ENCODE data around the gene SIL1.

DNA sequence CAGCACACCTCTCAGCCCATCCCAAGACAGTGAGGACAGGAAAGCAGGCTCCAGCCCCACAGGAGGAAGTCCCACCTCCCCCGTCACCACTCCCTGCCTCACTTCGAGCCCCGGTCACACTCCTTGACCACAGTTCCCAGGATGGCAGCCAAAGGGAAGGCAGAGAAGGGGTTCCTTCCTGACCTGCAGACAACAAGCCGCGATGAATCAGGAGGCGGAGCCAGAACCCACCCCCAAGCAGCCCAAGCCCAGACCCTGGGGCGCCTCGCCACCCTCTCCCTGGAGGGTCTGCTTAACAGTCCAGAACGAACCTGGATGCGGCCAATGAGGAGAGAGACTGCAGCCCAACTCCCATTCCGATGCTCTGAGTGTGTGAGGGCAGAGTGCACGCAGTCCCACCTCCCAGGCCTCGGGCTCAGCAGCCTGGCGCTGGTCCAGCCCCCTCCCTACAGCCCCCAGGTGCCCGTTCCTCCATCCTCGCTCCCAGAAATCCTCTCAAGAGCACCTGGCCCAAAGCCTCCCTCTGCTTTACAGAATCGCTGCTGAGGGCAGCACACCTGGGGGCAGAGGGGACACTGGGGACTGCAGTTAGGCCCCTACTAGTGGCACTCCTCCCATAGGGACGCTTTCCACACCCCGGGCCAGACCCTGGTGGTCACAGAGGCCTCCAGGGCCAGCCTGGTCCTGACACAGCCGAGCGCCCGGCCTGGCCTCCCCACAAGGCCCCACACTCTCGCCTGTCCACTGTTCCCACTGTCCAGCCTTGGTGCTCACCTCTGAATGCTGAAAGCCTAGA, 253.4 kb downstream of the SIL1 start:
- TF ChIP-seq, protein P1, sequence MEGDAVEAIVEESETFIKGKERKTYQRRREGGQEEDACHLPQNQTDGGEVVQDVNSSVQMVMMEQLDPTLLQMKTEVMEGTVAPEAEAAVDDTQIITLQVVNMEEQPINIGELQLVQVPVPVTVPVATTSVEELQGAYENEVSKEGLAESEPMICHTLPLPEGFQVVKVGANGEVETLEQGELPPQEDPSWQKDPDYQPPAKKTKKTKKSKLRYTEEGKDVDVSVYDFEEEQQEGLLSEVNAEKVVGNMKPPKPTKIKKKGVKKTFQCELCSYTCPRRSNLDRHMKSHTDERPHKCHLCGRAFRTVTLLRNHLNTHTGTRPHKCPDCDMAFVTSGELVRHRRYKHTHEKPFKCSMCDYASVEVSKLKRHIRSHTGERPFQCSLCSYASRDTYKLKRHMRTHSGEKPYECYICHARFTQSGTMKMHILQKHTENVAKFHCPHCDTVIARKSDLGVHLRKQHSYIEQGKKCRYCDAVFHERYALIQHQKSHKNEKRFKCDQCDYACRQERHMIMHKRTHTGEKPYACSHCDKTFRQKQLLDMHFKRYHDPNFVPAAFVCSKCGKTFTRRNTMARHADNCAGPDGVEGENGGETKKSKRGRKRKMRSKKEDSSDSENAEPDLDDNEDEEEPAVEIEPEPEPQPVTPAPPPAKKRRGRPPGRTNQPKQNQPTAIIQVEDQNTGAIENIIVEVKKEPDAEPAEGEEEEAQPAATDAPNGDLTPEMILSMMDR (IDR thresholded peaks at IDR 0.05) = no peak
- TF ChIP-seq EP300 (IDR thresholded peaks at IDR 0.05) = no peak
- TF ChIP-seq POLR2AphosphoS5 (IDR thresholded peaks at IDR 0.05) = no peak
